Calu3 (cell line): ENCODE measurements around the gene CACNA1C. TPM values are rescaled to one million over a fixed set of nuclear protein-coding genes. Genes with fewer than 3 reads are reported as not detected.

Source experiments
- BruUV-seq: library from RNA; stranded (reverse); fragments of 400-500 nt; replicated peaks from 2 replicates; lab custom pipeline; 2021; lab: Mats Ljungman, UMichigan
- CTCF ChIA-PET: fragments of 300-600 bp; sonication (Branson Sonifier 250); formaldehyde crosslinking; loops from one replicate; lab custom pipeline; 2022; ENCODE audit warnings: antibody characterized with exemption; lab: Charles Lee
- DNase-seq: peaks from one replicate; pipeline ENCODE4 v3.0.0; 2022
- H3K27ac Mint-ChIP-seq: one replicate; pipeline ENCODE4 v1.8.0; 2022; ENCODE audit warnings: mixed read lengths; ENCODE audit not compliant: unreplicated experiment
- H3K27me3 Mint-ChIP-seq: one replicate; pipeline ENCODE4 v1.8.0; 2022; ENCODE audit warnings: mixed read lengths; ENCODE audit not compliant: unreplicated experiment
- H3K36me3 Mint-ChIP-seq: one replicate; pipeline ENCODE4 v1.8.0; 2022; ENCODE audit warnings: mild to moderate bottlenecking, moderate library complexity, mixed read lengths; ENCODE audit not compliant: insufficient read depth, unreplicated experiment
- H3K4me1 Mint-ChIP-seq: one replicate; pipeline ENCODE4 v1.8.0; 2022; ENCODE audit warnings: mild to moderate bottlenecking, low read depth, mixed read lengths; ENCODE audit not compliant: unreplicated experiment
- H3K4me3 Mint-ChIP-seq: one replicate; pipeline ENCODE4 v1.8.0; 2022; ENCODE audit warnings: mild to moderate bottlenecking, low read depth, moderate library complexity, mixed read lengths; ENCODE audit not compliant: unreplicated experiment
- H3K9me3 Mint-ChIP-seq: one replicate; pipeline ENCODE4 v1.8.0; 2022; ENCODE audit warnings: low read depth, mixed read lengths; ENCODE audit not compliant: unreplicated experiment
- CTCF ChIP-seq: fragments of 200-600 bp; IDR thresholded peaks from one replicate; pipeline ENCODE4 v1.8.0; 2022; ENCODE audit warnings: antibody characterized with exemption; ENCODE audit not compliant: unreplicated experiment
- intact Hi-C: fragments of 100-400 bp; cut with micrococcal nuclease; formaldehyde crosslinking; loops from one replicate; pipeline ENCODE4 v1.10.0; 2022; ENCODE audit not compliant: unreplicated experiment
- total RNA-seq: library from RNA; stranded (reverse); gene quantifications from 2 replicates; pipeline ENCODE4 v1.2.3, GENCODE V29; 2022

The CACNA1C gene
- total RNA-seq, 1 experiment from 2014 or later: not detected

- no TSS peak for BruUV-seq
- intact Hi-C loops: no loop called here
- no peaks in the 10 kb centered on the region for H3K9me3 Mint-ChIP-seq
- peaks cover 5% of the 10 kb centered on the region for H3K27me3 Mint-ChIP-seq
- no peaks in the 10 kb centered on the region for H3K36me3 Mint-ChIP-seq
- no peak for TF ChIP-seq CTCF
- no peak overlapping the region for H3K4me3 Mint-ChIP-seq
- H3K27ac Mint-ChIP-seq: no peak overlapping the region
- peaks cover 10% of the 10 kb centered on the region for H3K4me1 Mint-ChIP-seq
- no peak for DNase-seq
- CTCF ChIA-PET: no interaction called here
Observed at GRCh38 chr12:2326470-2326869, 273.7 kb downstream of the CACNA1C start.

- no TSS peak for BruUV-seq
- Mint-ChIP-seq H3K9me3 (no peaks in the 10 kb centered on the region), H3K4me1 (peaks cover 17% of the 10 kb centered on the region), H3K4me3 (no peak overlapping the region), H3K27ac (no peak overlapping the region), H3K27me3 (no peaks in the 10 kb centered on the region), H3K36me3 (no peaks in the 10 kb centered on the region)
- no peak for TF ChIP-seq CTCF
- intact Hi-C loops: no loop called here
- CTCF ChIA-PET: no interaction called here
- no peak for DNase-seq
Observed at GRCh38 chr12:2328661-2329060, 275.9 kb downstream of the CACNA1C start.

- no peak for DNase-seq
- no TSS peak for BruUV-seq
Observed at GRCh38 chr12:2329661-2330210, 276.9 kb downstream of the CACNA1C start.

GRCh38 chr12:2332236-2332635 lies 279.4 kb downstream of the CACNA1C start:
- CTCF ChIA-PET: no interaction called here
- intact Hi-C loops: no loop called here
- DNase-seq: no peak
- Mint-ChIP-seq H3K4me1 (peaks cover 19% of the 10 kb centered on the region), H3K36me3 (peaks cover 4% of the 10 kb centered on the region), H3K9me3 (no peaks in the 10 kb centered on the region), H3K4me3 (no peak overlapping the region), H3K27ac (no peak overlapping the region), H3K27me3 (no peaks in the 10 kb centered on the region)
- no TSS peak for BruUV-seq
- TF ChIP-seq CTCF: no peak

More at GRCh38 chr12:2329661-2330210, 276.9 kb downstream of the CACNA1C start:
- intact Hi-C loops: no loop called here
- H3K4me3 Mint-ChIP-seq: no peak overlapping the region
- CTCF ChIA-PET: no interaction called here
- no peak overlapping the region for H3K27ac Mint-ChIP-seq
- no peaks in the 10 kb centered on the region for H3K27me3 Mint-ChIP-seq
- H3K36me3 Mint-ChIP-seq: no peaks in the 10 kb centered on the region
- no peak for TF ChIP-seq CTCF
- H3K9me3 Mint-ChIP-seq: no peaks in the 10 kb centered on the region
- peaks cover 17% of the 10 kb centered on the region for H3K4me1 Mint-ChIP-seq
